ENCODE results near the gene TREH.

DNA sequence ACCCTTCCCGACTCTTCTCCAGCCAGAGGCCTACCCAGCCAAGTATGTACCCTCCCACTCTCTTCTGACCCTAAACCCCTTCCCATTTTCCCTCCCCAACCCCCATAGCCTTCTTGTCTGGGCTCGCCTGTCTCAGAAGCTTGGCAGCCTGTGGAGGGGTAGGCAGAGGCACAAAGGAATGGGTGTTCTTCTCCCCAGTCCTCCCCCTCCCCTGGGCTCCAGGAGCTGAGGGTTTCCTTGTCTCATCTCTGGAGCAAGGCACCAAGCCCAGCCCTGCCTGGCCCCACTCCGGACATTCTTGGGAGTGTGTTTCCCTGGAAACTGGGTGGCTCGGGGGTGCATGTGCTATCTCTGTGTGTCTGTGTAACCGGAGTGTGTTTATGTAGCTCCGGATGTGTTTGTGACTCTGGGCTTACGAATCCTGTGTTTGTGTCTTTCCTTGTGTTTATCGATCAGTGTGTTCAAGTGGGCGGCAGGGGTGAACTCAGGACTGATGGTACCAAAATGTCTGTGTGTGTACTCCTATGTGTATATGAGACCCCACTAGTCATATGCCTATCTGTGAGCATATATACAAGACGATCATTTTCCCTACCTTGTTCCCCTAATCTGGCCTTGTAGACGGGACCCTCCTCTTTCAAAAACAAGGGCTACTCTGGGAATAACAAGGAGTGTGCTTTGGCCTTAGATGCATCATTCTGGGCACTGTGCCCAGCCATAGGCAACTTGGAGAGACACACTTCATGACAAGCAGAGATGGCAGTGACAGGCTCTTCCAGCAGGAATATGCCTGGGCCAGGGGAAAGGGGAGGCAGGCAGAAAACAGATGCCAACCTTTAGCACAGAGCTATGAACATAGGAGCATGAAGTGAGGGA is 61.1 kb downstream of the TREH start:
- peak; percentile 77 for TF ChIP-seq FOXP2 (optimal IDR thresholded peaks at IDR 0.05; ENCODE audit: borderline replicate concordance, extremely low read depth, extremely low read length, insufficient read depth)
- no peak for TF ChIP-seq TAF1 (IDR thresholded peaks at IDR 0.05; ENCODE audit: borderline replicate concordance, insufficient read depth, low read length)
